SHP77 (cell line): ENCODE data around the gene SLC4A1.

ENCODE experiments used
- DNase-seq, 2 experiments: peaks; one replicate each; lab custom pipeline; 2025; lab: John Stamatoyannopoulos, UW

SLC4A1 gene

GRCh38 chr17:44267818-44268490 lies at the start of gene SLC4A1:
SLC4A1 (minus strand) TSS chr17:44268135; CDS start chr17:44262866, 5,269 bp downstream.
- DNase-seq, result no peak

GRCh38 chr17:44317545-44317944 lies 49.6 kb upstream of the SLC4A1 start:
- DNase-seq, result no peak

- no peak for DNase-seq
Measured at GRCh38 chr17:44315760-44316731, 48.1 kb upstream of the SLC4A1 start.

- DNase-seq, result no peak
Measured at GRCh38 chr17:44314869-44315661, 47.1 kb upstream of the SLC4A1 start.

- DNase-seq, result no peak
Measured at GRCh38 chr17:44314524-44314868, 46.6 kb upstream of the SLC4A1 start.

GRCh38 chr17:44314031-44314430 lies 46.1 kb upstream of the SLC4A1 start:
- DNase-seq, result no peak

GRCh38 chr17:44312396-44313104 lies 44.6 kb upstream of the SLC4A1 start:
- DNase-seq, result no peak

- DNase-seq, result no peak
Measured at GRCh38 chr17:44311562-44312181, 43.7 kb upstream of the SLC4A1 start.

GRCh38 chr17:44310609-44311376 lies 42.9 kb upstream of the SLC4A1 start:
- no peak for DNase-seq

GRCh38 chr17:44310188-44310587 lies 42.3 kb upstream of the SLC4A1 start:
- no peak for DNase-seq

- no peak for DNase-seq
Measured at GRCh38 chr17:44309472-44309871, 41.5 kb upstream of the SLC4A1 start.

- peak; percentile 31 to 63 for DNase-seq
Measured at GRCh38 chr17:44308865-44309264, 40.9 kb upstream of the SLC4A1 start.

GRCh38 chr17:44308320-44308818 lies 40.4 kb upstream of the SLC4A1 start, which contains the start of gene RUNDC3A:
RUNDC3A (plus strand) TSS chr17:44308601; CDS start chr17:44308833, 232 bp downstream.
- peak; percentile 81 to 84 for DNase-seq

- DNase-seq, result peak; percentile 73 to 80
Measured at GRCh38 chr17:44307387-44308186, 39.7 kb upstream of the SLC4A1 start.

GRCh38 chr17:44304651-44305050 lies 36.7 kb upstream of the SLC4A1 start:
- no peak for DNase-seq

- DNase-seq, result no peak
Measured at GRCh38 chr17:44297975-44298374, 30.0 kb upstream of the SLC4A1 start.

GRCh38 chr17:44293509-44294226 lies 25.7 kb upstream of the SLC4A1 start:
- DNase-seq, result no peak

GRCh38 chr17:44287651-44288050 lies 19.7 kb upstream of the SLC4A1 start:
- DNase-seq, result no peak

GRCh38 chr17:44284024-44284400 lies 16.1 kb upstream of the SLC4A1 start:
- no peak for DNase-seq
